OCI-LY3 (cell line): Measurements from ENCODE around the gene DTNBP1.

Source experiments
- CTCF ChIP-seq: fragments of 200-600, 300-600 bp; sonication (generic); IDR thresholded peaks from 2 replicates; pipeline ENCODE4 v1.5.1; 2014; ENCODE audit warnings: antibody characterized with exemption, low read length, low read depth
- EZH2phosphoT487 ChIP-seq: fragments of 200-600 bp; shearing (Covaris generic); IDR thresholded peaks from 2 replicates; pipeline ENCODE4 v1.6.1; 2018; ENCODE audit warnings: antibody characterized with exemption, mixed run types, low read depth

GRCh38 chr6:15513801-15514711, 148.8 kb downstream of the DTNBP1 start:
- TF ChIP-seq CTCF (no peak), EZH2phosphoT487 (no peak)
